NB4 (cell line): ENCODE results near the gene AHRR.

ENCODE experiments used
- POLR2A ChIP-seq: IDR thresholded peaks from 2 replicates; pipeline ENCODE4 v1.6.1; 2011; ENCODE audit warnings: mild to moderate bottlenecking; ENCODE audit not compliant: insufficient read length; ENCODE audit errors: extremely low read depth
- TF ChIP-seq, protein P1 (sequence below): IDR thresholded peaks from one replicate; pipeline ENCODE4 v1.5.1; 2012; ENCODE audit warnings: low read depth, low read length

GRCh38 chr5:400282-401145, 79.0 kb downstream of the AHRR start:
- TF ChIP-seq POLR2A = no peak
- TF ChIP-seq, protein P1, sequence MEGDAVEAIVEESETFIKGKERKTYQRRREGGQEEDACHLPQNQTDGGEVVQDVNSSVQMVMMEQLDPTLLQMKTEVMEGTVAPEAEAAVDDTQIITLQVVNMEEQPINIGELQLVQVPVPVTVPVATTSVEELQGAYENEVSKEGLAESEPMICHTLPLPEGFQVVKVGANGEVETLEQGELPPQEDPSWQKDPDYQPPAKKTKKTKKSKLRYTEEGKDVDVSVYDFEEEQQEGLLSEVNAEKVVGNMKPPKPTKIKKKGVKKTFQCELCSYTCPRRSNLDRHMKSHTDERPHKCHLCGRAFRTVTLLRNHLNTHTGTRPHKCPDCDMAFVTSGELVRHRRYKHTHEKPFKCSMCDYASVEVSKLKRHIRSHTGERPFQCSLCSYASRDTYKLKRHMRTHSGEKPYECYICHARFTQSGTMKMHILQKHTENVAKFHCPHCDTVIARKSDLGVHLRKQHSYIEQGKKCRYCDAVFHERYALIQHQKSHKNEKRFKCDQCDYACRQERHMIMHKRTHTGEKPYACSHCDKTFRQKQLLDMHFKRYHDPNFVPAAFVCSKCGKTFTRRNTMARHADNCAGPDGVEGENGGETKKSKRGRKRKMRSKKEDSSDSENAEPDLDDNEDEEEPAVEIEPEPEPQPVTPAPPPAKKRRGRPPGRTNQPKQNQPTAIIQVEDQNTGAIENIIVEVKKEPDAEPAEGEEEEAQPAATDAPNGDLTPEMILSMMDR = no peak
